ENCODE results near the gene MEP1B. TPM values are rescaled to one million over a fixed set of nuclear protein-coding genes. Genes with fewer than 3 reads are reported as not detected.
A peak's percentile ranks its signal among the peaks of the same experiment; 100 is the strongest.

MEP1B gene
- not detected in 2 replicates for total RNA-seq (2022)
- Bru-seq, nascent RNA = percentile 14 among the genes with signal in this experiment
- BruChase-seq, experiment 1, labeled RNA remaining after a 6-hour chase = percentile 21 among the genes with signal in this experiment
- BruChase-seq, experiment 2, labeled RNA remaining after a 2-hour chase = percentile 25 among the genes with signal in this experiment
- long read RNA-seq = 0 reads

- TF ChIP-seq CTCF (IDR thresholded peaks at IDR 0.05; ENCODE audit: unreplicated experiment) = no peak
- CTCF ChIA-PET = no interaction called here
Measured at GRCh38 chr18:32189790-32190189, at the start of gene MEP1B. MEP1B (plus strand) TSS chr18:32190039; CDS start chr18:32190071, 32 bp downstream.

GRCh38 chr18:32148185-32148870 is 41.5 kb upstream of the MEP1B start:
- no peaks in the 10 kb centered on the region for H3K36me3 Mint-ChIP-seq (ENCODE audit: insufficient read depth, unreplicated experiment)
- H3K27ac Mint-ChIP-seq (ENCODE audit: unreplicated experiment) = no peak overlapping the region
- H3K27me3 Mint-ChIP-seq (ENCODE audit: unreplicated experiment) = peaks cover 9% of the 10 kb centered on the region
- peaks cover 5% of the 10 kb centered on the region for H3K9me3 Mint-ChIP-seq (ENCODE audit: low read depth, unreplicated experiment)
- CTCF ChIA-PET = no interaction called here
- BruUV-seq (replicated peaks) = no TSS peak
- DNase-seq = no peak
- TF ChIP-seq CTCF (IDR thresholded peaks at IDR 0.05; ENCODE audit: unreplicated experiment) = no peak
- H3K4me1 Mint-ChIP-seq (ENCODE audit: low read depth, unreplicated experiment) = no peaks in the 10 kb centered on the region
- H3K4me3 Mint-ChIP-seq (ENCODE audit: low read depth, unreplicated experiment) = no peak overlapping the region
- intact Hi-C loops (cut with micrococcal nuclease; ENCODE audit: unreplicated experiment) = no loop called here

More at GRCh38 chr18:32189790-32190189, at the start of gene MEP1B:
- Mint-ChIP-seq H3K27me3 (ENCODE audit: unreplicated experiment) (no peaks in the 10 kb centered on the region), H3K9me3 (ENCODE audit: low read depth, unreplicated experiment) (no peaks in the 10 kb centered on the region), H3K36me3 (ENCODE audit: insufficient read depth, unreplicated experiment) (no peaks in the 10 kb centered on the region), H3K4me3 (ENCODE audit: low read depth, unreplicated experiment) (no peak within 1 kb of the TSS), H3K4me1 (ENCODE audit: low read depth, unreplicated experiment) (no peaks in the 10 kb centered on the region), H3K27ac (ENCODE audit: unreplicated experiment) (no peak within 1 kb of the TSS)
- DNase-seq = no peak
- intact Hi-C loops (cut with micrococcal nuclease; ENCODE audit: unreplicated experiment) = no loop called here
- no TSS peak for BruUV-seq (replicated peaks)

- intact Hi-C loops (cut with micrococcal nuclease; ENCODE audit: unreplicated experiment) = no loop called here
- no peak for TF ChIP-seq CTCF (IDR thresholded peaks at IDR 0.05; ENCODE audit: unreplicated experiment)
- BruUV-seq (replicated peaks) = no TSS peak
- no peak overlapping the region for H3K4me3 Mint-ChIP-seq (ENCODE audit: low read depth, unreplicated experiment)
- no peaks in the 10 kb centered on the region for H3K36me3 Mint-ChIP-seq (ENCODE audit: insufficient read depth, unreplicated experiment)
- CTCF ChIA-PET = interaction anchor here (0.5 kb wide), 1 partner anchor 46 kb away, joined by 3 read pairs; no protein-coding TSS in a partner anchor
- H3K27ac Mint-ChIP-seq (ENCODE audit: unreplicated experiment) = no peak overlapping the region
- DNase-seq = no peak
- no peaks in the 10 kb centered on the region for H3K27me3 Mint-ChIP-seq (ENCODE audit: unreplicated experiment)
- peaks cover 5% of the 10 kb centered on the region for H3K9me3 Mint-ChIP-seq (ENCODE audit: low read depth, unreplicated experiment)
- H3K4me1 Mint-ChIP-seq (ENCODE audit: low read depth, unreplicated experiment) = peaks cover 4% of the 10 kb centered on the region
Measured at GRCh38 chr18:32152705-32153448, 37.0 kb upstream of the MEP1B start.

- TF ChIP-seq CTCF (IDR thresholded peaks at IDR 0.05; ENCODE audit: unreplicated experiment) = no peak
- DNase-seq = no peak
- CTCF ChIA-PET = interaction anchor here (1.0 to 1.2 kb wide), 2 partner anchors 393 to 395 kb away, joined by 3 to 4 read pairs; no protein-coding TSS in a partner anchor
- no peak overlapping the region for H3K4me3 Mint-ChIP-seq (ENCODE audit: low read depth, unreplicated experiment)
- H3K27ac Mint-ChIP-seq (ENCODE audit: unreplicated experiment) = no peak overlapping the region
- intact Hi-C loops (cut with micrococcal nuclease; ENCODE audit: unreplicated experiment) = loop anchor here (5.0 kb wide), 1 partner anchor 215 kb away; no protein-coding TSS in a partner anchor
- BruUV-seq (replicated peaks) = no TSS peak
- H3K4me1 Mint-ChIP-seq (ENCODE audit: low read depth, unreplicated experiment) = peaks cover 20% of the 10 kb centered on the region
- H3K9me3 Mint-ChIP-seq (ENCODE audit: low read depth, unreplicated experiment) = no peaks in the 10 kb centered on the region
- H3K36me3 Mint-ChIP-seq (ENCODE audit: insufficient read depth, unreplicated experiment) = no peaks in the 10 kb centered on the region
- H3K27me3 Mint-ChIP-seq (ENCODE audit: unreplicated experiment) = no peaks in the 10 kb centered on the region
Measured at GRCh38 chr18:32156855-32157254, 33.0 kb upstream of the MEP1B start.
